Neural cell (in vitro differentiated cells): ENCODE measurements around the gene KRABD2.

Experiments
- H2AFZ ChIP-seq: fragments of 200-600, 300-800 bp; sonication (generic), shearing (Covaris generic); 2 replicates; pipeline ENCODE4 v1.6.0; 2014; ENCODE audit warnings: low read depth, mild to moderate bottlenecking, antibody characterized with exemption, low read length, moderate library complexity
- H3F3A ChIP-seq: fragments of 200-600 bp; shearing (Covaris generic); 2 replicates; pipeline ENCODE4 v1.6.1; 2016; ENCODE audit warnings: mild to moderate bottlenecking, moderate library complexity, mixed read lengths, antibody characterized with exemption, low read length; ENCODE audit not compliant: insufficient read depth, poor library complexity, severe bottlenecking
- H3K27ac ChIP-seq: fragments of 200-600, 300-800 bp; sonication (generic), shearing (Covaris generic); 2 replicates; pipeline ENCODE4 v1.5.1; 2014; ENCODE audit warnings: mild to moderate bottlenecking, low read length, moderate library complexity
- H3K27me3 ChIP-seq: fragments of 300-800, 200-600 bp; sonication (generic), shearing (Covaris generic); 2 replicates; pipeline ENCODE4 v1.6.0; 2014; ENCODE audit warnings: mild to moderate bottlenecking, low read depth, low read length, moderate library complexity; ENCODE audit not compliant: insufficient read depth
- H3K36me3 ChIP-seq: fragments of 300-800, 200-600 bp; sonication (generic), shearing (Covaris generic); 2 replicates; pipeline ENCODE4 v1.5.1; 2014; ENCODE audit warnings: mild to moderate bottlenecking, antibody characterized with exemption, low read length, moderate library complexity; ENCODE audit not compliant: insufficient read depth
- H3K4me2 ChIP-seq: fragments of 300-800, 200-600 bp; sonication (generic), shearing (Covaris generic); 2 replicates; pipeline ENCODE4 v1.6.0; 2014; ENCODE audit warnings: mild to moderate bottlenecking, low read length
- H3K4me3 ChIP-seq: fragments of 300-800, 200-600 bp; sonication (generic), shearing (Covaris generic); 2 replicates; pipeline ENCODE4 v1.5.1; 2014; ENCODE audit warnings: mild to moderate bottlenecking, low read length, moderate library complexity
- H3K79me2 ChIP-seq: fragments of 200-600 bp; shearing (Covaris generic); replicated peaks from 2 replicates; pipeline ENCODE4 v1.6.0; 2014; ENCODE audit warnings: mild to moderate bottlenecking, low read length, moderate library complexity; ENCODE audit not compliant: insufficient read depth
- H3K9ac ChIP-seq: fragments of 300-800, 200-600 bp; sonication (generic), shearing (Covaris generic); 2 replicates; pipeline ENCODE4 v1.6.1; 2016; ENCODE audit warnings: mild to moderate bottlenecking, low read length, mixed read lengths
- H3K9me2 ChIP-seq: fragments of 200-600 bp; shearing (Covaris generic); 2 replicates; pipeline ENCODE4 v1.6.1; 2016; ENCODE audit warnings: mild to moderate bottlenecking, low read length, mixed read lengths; ENCODE audit not compliant: insufficient read depth
- H3K9me3 ChIP-seq: fragments of 200-600, 300-800 bp; sonication (generic), shearing (Covaris generic); 2 replicates; pipeline ENCODE4 v1.6.1; 2016; ENCODE audit warnings: mild to moderate bottlenecking, mixed run types, low read length, moderate library complexity, mixed read lengths
- H4K20me1 ChIP-seq: fragments of 200-600 bp; shearing (Covaris generic); 2 replicates; pipeline ENCODE4 v1.6.1; 2016; ENCODE audit warnings: mild to moderate bottlenecking, mixed run types; ENCODE audit not compliant: insufficient read depth
- EP300 ChIP-seq: fragments of 450-650 bp; conservative IDR thresholded peaks from 2 replicates; pipeline ENCODE4 v1.6.1; 2014; ENCODE audit warnings: antibody characterized with exemption, mild to moderate bottlenecking, moderate library complexity; ENCODE audit not compliant: poor library complexity, severe bottlenecking
- EZH2 ChIP-seq: fragments of 200-600, 300-800 bp; shearing (Covaris generic), sonication (generic); IDR thresholded peaks from 2 replicates; pipeline ENCODE4 v1.6.1; 2014; ENCODE audit warnings: antibody characterized with exemption, low read length, borderline replicate concordance, mild to moderate bottlenecking; ENCODE audit not compliant: insufficient read depth, poor library complexity, severe bottlenecking
- MXI1 ChIP-seq: fragments of 450-650 bp; conservative IDR thresholded peaks from 2 replicates; pipeline ENCODE4 v1.6.1; 2014; ENCODE audit warnings: antibody characterized with exemption, mild to moderate bottlenecking; ENCODE audit not compliant: poor library complexity, severe bottlenecking
- POLR2AphosphoS5 ChIP-seq: IDR thresholded peaks from 2 replicates; pipeline ENCODE4 v1.6.1; 2012
- RAD21 ChIP-seq: fragments of 450-650 bp; conservative IDR thresholded peaks from 2 replicates; pipeline ENCODE4 v1.6.1; 2014; ENCODE audit warnings: antibody characterized with exemption, mild to moderate bottlenecking, moderate library complexity
- SMC3 ChIP-seq: fragments of 450-650 bp; conservative IDR thresholded peaks from 2 replicates; pipeline ENCODE4 v1.6.1; 2014; ENCODE audit warnings: antibody characterized with exemption, mild to moderate bottlenecking, moderate library complexity; ENCODE audit not compliant: poor library complexity
- TAF1 ChIP-seq: IDR thresholded peaks from 2 replicates; pipeline ENCODE4 v1.6.1; 2012; ENCODE audit warnings: low read depth
- TF ChIP-seq, protein P1 (sequence below): IDR thresholded peaks from 2 replicates; pipeline ENCODE4 v1.6.1; 2012; ENCODE audit warnings: borderline replicate concordance
- TF ChIP-seq, protein P2 (sequence below): fragments of 450-650 bp; IDR thresholded peaks from 2 replicates; pipeline ENCODE4 v1.5.1; 2014; ENCODE audit warnings: antibody characterized with exemption, mild to moderate bottlenecking, moderate library complexity; ENCODE audit not compliant: poor library complexity, severe bottlenecking

KRABD2 gene

DNA sequence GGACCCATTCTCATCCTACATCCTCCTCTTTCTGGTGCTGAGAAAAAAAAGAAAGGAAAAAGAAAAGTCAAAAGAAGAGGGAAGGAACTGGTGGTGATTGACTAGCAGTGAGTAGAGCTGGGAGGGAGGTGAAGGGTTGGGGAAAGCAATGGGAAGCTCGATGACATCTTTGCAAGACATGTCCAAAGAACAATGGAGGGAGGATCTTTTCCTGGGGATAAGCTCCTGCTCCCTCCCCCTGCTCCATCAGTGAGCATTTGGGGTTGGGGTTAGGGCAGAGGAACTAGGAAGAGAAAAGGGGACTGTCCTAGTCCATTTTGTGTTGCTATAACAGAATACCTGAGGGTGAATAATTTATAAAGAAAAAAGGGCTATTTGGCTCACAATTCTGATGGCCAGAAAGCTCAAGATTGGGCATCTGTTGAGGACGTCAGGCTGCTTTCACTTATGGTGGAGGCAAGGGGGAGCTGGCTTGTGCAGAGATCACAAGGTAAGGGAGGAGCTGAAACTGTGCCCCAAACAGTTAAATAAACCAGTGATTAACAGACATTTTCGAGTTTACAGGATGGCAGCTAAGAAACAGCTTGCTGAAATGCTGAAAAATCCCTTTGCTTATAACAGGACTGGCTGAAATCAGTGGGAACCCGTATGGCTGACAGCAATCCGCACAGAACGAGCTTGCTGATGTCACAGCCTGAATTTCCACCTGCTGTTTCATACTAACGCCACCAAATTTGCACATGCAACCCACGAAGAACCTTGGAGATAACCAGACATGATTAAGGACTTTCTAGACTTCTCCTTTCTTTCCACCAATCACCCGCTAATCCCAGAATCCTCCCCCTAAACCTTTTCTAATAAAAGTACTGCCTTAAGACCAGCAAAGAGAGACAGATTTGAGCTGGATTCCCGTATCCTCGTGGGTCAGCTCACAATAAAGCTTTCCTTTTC, 38.4 kb downstream of the KRABD2 start:
- H3K9me2 ChIP-seq, result no peaks in the 10 kb centered on the region
- no peak overlapping the region for H2AFZ ChIP-seq
- no peaks in the 10 kb centered on the region for H3F3A ChIP-seq
- H3K4me3 ChIP-seq, result peak overlapping the region; percentile 11
- no peaks in the 10 kb centered on the region for H4K20me1 ChIP-seq
- H3K9me3 ChIP-seq, result no peaks in the 10 kb centered on the region
- TF ChIP-seq RAD21 (no peak), SMC3 (no peak), EP300 (peak; percentile 27), MXI1 (no peak), EZH2 (no peak), POLR2AphosphoS5 (no peak)
- TF ChIP-seq, protein P1, sequence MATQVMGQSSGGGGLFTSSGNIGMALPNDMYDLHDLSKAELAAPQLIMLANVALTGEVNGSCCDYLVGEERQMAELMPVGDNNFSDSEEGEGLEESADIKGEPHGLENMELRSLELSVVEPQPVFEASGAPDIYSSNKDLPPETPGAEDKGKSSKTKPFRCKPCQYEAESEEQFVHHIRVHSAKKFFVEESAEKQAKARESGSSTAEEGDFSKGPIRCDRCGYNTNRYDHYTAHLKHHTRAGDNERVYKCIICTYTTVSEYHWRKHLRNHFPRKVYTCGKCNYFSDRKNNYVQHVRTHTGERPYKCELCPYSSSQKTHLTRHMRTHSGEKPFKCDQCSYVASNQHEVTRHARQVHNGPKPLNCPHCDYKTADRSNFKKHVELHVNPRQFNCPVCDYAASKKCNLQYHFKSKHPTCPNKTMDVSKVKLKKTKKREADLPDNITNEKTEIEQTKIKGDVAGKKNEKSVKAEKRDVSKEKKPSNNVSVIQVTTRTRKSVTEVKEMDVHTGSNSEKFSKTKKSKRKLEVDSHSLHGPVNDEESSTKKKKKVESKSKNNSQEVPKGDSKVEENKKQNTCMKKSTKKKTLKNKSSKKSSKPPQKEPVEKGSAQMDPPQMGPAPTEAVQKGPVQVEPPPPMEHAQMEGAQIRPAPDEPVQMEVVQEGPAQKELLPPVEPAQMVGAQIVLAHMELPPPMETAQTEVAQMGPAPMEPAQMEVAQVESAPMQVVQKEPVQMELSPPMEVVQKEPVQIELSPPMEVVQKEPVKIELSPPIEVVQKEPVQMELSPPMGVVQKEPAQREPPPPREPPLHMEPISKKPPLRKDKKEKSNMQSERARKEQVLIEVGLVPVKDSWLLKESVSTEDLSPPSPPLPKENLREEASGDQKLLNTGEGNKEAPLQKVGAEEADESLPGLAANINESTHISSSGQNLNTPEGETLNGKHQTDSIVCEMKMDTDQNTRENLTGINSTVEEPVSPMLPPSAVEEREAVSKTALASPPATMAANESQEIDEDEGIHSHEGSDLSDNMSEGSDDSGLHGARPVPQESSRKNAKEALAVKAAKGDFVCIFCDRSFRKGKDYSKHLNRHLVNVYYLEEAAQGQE, result no peak
- H3K9ac ChIP-seq, result peak overlapping the region; percentile 26
- H3K36me3 ChIP-seq, result no peaks in the 10 kb centered on the region
- H3K79me2 ChIP-seq, result no peaks in the 10 kb centered on the region
- no peak overlapping the region for H3K4me2 ChIP-seq
- H3K27ac ChIP-seq, result peak overlapping the region; percentile 5
- no peaks in the 10 kb centered on the region for H3K27me3 ChIP-seq

DNA sequence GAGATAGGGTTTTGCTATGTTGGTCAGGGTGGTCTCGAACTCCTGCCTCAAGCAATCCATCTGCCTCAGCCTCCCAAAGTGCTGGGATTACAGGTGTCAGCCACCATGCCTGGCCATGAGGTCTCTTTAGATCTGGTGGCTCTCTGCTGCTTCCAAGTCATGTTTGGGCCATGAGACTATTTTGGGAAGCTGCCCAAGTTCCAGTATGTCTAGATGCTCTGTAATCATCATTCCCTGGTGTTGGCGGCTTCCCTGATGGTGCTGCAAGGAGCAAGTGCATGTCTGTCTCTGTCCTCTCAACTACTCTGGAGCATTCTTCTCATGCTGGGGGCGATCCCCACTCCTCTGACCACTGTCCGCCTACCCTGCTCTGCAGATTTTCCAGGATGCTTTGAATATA, 43.2 kb downstream of the KRABD2 start:
- Histone ChIP-seq H3K9ac (no peak overlapping the region), H3K79me2 (no peaks in the 10 kb centered on the region), H3K36me3 (no peaks in the 10 kb centered on the region), H3K27me3 (no peaks in the 10 kb centered on the region), H3K4me3 (no peak overlapping the region), H3K4me2 (no peak overlapping the region), H4K20me1 (no peaks in the 10 kb centered on the region), H3K9me2 (no peaks in the 10 kb centered on the region), H3F3A (no peaks in the 10 kb centered on the region), H2AFZ (no peak overlapping the region), H3K27ac (no peak overlapping the region), H3K9me3 (no peaks in the 10 kb centered on the region)
- TF ChIP-seq SMC3 (no peak), EZH2 (no peak), POLR2AphosphoS5 (no peak), TAF1 (no peak), RAD21 (no peak), EP300 (no peak), MXI1 (no peak)
- TF ChIP-seq, protein P1, result no peak
- TF ChIP-seq, protein P2, sequence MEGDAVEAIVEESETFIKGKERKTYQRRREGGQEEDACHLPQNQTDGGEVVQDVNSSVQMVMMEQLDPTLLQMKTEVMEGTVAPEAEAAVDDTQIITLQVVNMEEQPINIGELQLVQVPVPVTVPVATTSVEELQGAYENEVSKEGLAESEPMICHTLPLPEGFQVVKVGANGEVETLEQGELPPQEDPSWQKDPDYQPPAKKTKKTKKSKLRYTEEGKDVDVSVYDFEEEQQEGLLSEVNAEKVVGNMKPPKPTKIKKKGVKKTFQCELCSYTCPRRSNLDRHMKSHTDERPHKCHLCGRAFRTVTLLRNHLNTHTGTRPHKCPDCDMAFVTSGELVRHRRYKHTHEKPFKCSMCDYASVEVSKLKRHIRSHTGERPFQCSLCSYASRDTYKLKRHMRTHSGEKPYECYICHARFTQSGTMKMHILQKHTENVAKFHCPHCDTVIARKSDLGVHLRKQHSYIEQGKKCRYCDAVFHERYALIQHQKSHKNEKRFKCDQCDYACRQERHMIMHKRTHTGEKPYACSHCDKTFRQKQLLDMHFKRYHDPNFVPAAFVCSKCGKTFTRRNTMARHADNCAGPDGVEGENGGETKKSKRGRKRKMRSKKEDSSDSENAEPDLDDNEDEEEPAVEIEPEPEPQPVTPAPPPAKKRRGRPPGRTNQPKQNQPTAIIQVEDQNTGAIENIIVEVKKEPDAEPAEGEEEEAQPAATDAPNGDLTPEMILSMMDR, result no peak
